WTC11 (cell line): ENCODE results near the gene FGF5.

Experiments
- AR ChIP-seq: fragments of 250-450 bp; sonication (Bioruptor Pico); IDR thresholded peaks from 2 replicates; pipeline ENCODE4 v1.9.0; 2021; ENCODE audit warnings: mild to moderate bottlenecking
- CREB1 ChIP-seq: sonication (generic); formaldehyde crosslinking; IDR thresholded peaks from 2 replicates; pipeline ENCODE4 v1.8.0; 2023; ENCODE audit warnings: mild to moderate bottlenecking, missing genetic modification reagents
- CTCF ChIP-seq: fragments of 200-600 bp; IDR thresholded peaks from 2 replicates; pipeline ENCODE4 v1.8.0; 2022; ENCODE audit warnings: antibody characterized with exemption
- ELF4 ChIP-seq: sonication (generic); formaldehyde crosslinking; IDR thresholded peaks from 2 replicates; pipeline ENCODE4 v1.8.1; 2022; ENCODE audit warnings: low read depth, mild to moderate bottlenecking, moderate library complexity, missing genetic modification reagents
- ETV6 ChIP-seq: sonication (generic); formaldehyde crosslinking; IDR thresholded peaks from 2 replicates; pipeline ENCODE4 v1.8.1; 2022; ENCODE audit warnings: mild to moderate bottlenecking, missing genetic modification reagents
- KAT7 ChIP-seq: sonication (generic); formaldehyde crosslinking; IDR thresholded peaks from 2 replicates; pipeline ENCODE4 v1.8.1; 2023; ENCODE audit warnings: missing genetic modification reagents, mild to moderate bottlenecking, borderline replicate concordance
- NFYB ChIP-seq: sonication (generic); formaldehyde crosslinking; conservative IDR thresholded peaks from 2 replicates; pipeline ENCODE4 v1.8.0; 2022; ENCODE audit warnings: low read depth, missing genetic modification reagents
- NR3C1 ChIP-seq: sonication (generic); formaldehyde crosslinking; conservative IDR thresholded peaks from 2 replicates; pipeline ENCODE4 v1.8.1; 2023; ENCODE audit warnings: low read depth, mild to moderate bottlenecking, missing genetic modification reagents
- PREB ChIP-seq: sonication (generic); formaldehyde crosslinking; IDR thresholded peaks from 2 replicates; pipeline ENCODE4 v1.8.1; 2022; ENCODE audit warnings: mild to moderate bottlenecking, missing genetic modification reagents, moderate library complexity, borderline replicate concordance
- ZNF121 ChIP-seq: sonication (generic); formaldehyde crosslinking; IDR thresholded peaks from 2 replicates; pipeline ENCODE4 v1.8.0; 2023; ENCODE audit warnings: missing genetic modification reagents
- ZNF263 ChIP-seq: sonication (generic); formaldehyde crosslinking; IDR thresholded peaks from 2 replicates; pipeline ENCODE4 v1.8.1; 2022; ENCODE audit warnings: low read depth, mild to moderate bottlenecking, moderate library complexity, missing genetic modification reagents

- no peak for TF ChIP-seq ZNF121
- no peak for TF ChIP-seq CTCF
- no peak for TF ChIP-seq ELF4 (CRISPR knock-in tag)
- no peak for TF ChIP-seq CREB1 (CRISPR knock-in tag)
- no peak for TF ChIP-seq PREB (CRISPR knock-in tag)
- TF ChIP-seq NFYB: no peak
- TF ChIP-seq ETV6 (CRISPR knock-in tag): no peak
- TF ChIP-seq KAT7 (CRISPR knock-in tag): no peak
- no peak for TF ChIP-seq NR3C1 (CRISPR knock-in tag)
- no peak for TF ChIP-seq ZNF263 (CRISPR knock-in tag)
- no peak for TF ChIP-seq AR
These were observed 41.5 kb downstream of the FGF5 start for GRCh38 chr4:80307774-80308465.
